GM21529 (cell line): ENCODE results near the gene ITPRID2.
A peak's percentile ranks its signal among the peaks of the same experiment; 100 is the strongest.

Experiments
- ATAC-seq: cut with Tn5 transposase; IDR thresholded peaks from one replicate; pipeline ENCODE4 v1.9.1; 2021; ENCODE audit not compliant: unreplicated experiment

The ITPRID2 gene

GRCh38 chr2:181891258-181891965, at the start of gene ITPRID2:
TSS of gene ITPRID2 (plus strand) at chr2:181891730. CDS start at chr2:181892067, 337 bp downstream.
- peak; percentile 83 for ATAC-seq

GRCh38 chr2:181844551-181845290, 46.8 kb upstream of the ITPRID2 start:
- no peak for ATAC-seq

GRCh38 chr2:181846399-181847197, 44.9 kb upstream of the ITPRID2 start:
- ATAC-seq = no peak

- no peak for ATAC-seq
Measured at GRCh38 chr2:181847198-181847556, 44.4 kb upstream of the ITPRID2 start.

GRCh38 chr2:181847702-181848101, 43.8 kb upstream of the ITPRID2 start:
- ATAC-seq = no peak

- ATAC-seq = no peak
Measured at GRCh38 chr2:181848261-181848886, 43.2 kb upstream of the ITPRID2 start.

- no peak for ATAC-seq
Measured at GRCh38 chr2:181849601-181850000, 41.9 kb upstream of the ITPRID2 start.

- ATAC-seq = no peak
Measured at GRCh38 chr2:181850936-181851560, 40.5 kb upstream of the ITPRID2 start.

GRCh38 chr2:181851726-181852125, 39.8 kb upstream of the ITPRID2 start:
- no peak for ATAC-seq

GRCh38 chr2:181853696-181854095, 37.8 kb upstream of the ITPRID2 start:
- no peak for ATAC-seq

- no peak for ATAC-seq
Measured at GRCh38 chr2:181857483-181857882, 34.0 kb upstream of the ITPRID2 start.

- ATAC-seq = no peak
Measured at GRCh38 chr2:181858600-181858999, 32.9 kb upstream of the ITPRID2 start.

- ATAC-seq = no peak
Measured at GRCh38 chr2:181859123-181859522, 32.4 kb upstream of the ITPRID2 start.

GRCh38 chr2:181859803-181860202, 31.7 kb upstream of the ITPRID2 start:
- no peak for ATAC-seq

GRCh38 chr2:181861379-181861778, 30.2 kb upstream of the ITPRID2 start:
- ATAC-seq = no peak

- ATAC-seq = no peak
Measured at GRCh38 chr2:181862583-181863281, 28.8 kb upstream of the ITPRID2 start.

GRCh38 chr2:181872178-181872577, 19.4 kb upstream of the ITPRID2 start:
- ATAC-seq = no peak

GRCh38 chr2:181876614-181877063, 14.9 kb upstream of the ITPRID2 start:
- no peak for ATAC-seq

- ATAC-seq = no peak
Measured at GRCh38 chr2:181877181-181877664, 14.3 kb upstream of the ITPRID2 start.

- ATAC-seq = no peak
Measured at GRCh38 chr2:181878448-181878847, 13.1 kb upstream of the ITPRID2 start.
